Measurements from ENCODE around the gene RTF1. TPM values are rescaled to one million over a fixed set of nuclear protein-coding genes. Genes with fewer than 3 reads are reported as not detected.

The RTF1 gene
- total RNA-seq, 1 experiment from 2014 or later, result 49.5 TPM

DNA sequence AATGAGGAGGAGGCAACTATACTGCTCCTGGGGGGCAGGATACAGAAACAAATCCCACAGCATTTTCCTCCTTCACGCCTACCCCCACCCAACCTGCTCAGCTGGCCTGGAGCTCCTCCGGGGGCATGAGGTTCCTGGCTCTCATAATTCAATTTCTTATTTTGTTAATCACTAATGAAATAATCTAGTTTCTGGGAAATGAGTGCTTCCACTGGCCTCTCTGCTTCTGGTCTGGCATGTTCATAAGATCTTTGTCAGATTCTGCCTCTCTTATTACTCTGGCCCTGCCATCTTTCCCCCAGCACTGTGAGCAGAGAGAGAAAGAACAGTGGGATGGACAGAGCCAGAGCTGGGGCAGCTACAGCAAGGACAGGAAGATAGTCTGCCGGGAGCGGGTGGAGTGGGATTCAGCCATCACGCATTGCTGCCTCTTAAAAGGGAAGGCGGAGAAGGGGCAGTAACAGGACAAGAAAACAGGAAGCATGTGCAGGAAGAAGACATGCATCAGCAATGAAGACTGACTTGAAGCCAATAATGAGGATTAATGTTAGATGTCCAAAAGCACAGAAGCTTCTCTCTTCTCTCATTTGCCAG is 113.6 kb downstream of the RTF1 start:
- no peak overlapping the region for H3K23ac ChIP-seq (ENCODE audit: insufficient read length, low read depth, low read length)
- H3K9me3 Mint-ChIP-seq, result no peaks in the 10 kb centered on the region
- H3K56ac ChIP-seq (ENCODE audit: insufficient read length, low read depth, low read length), result no peak overlapping the region
- no peaks in the 10 kb centered on the region for H3K27me3 Mint-ChIP-seq (ENCODE audit: low read depth)
- H2AFZ ChIP-seq (ENCODE audit: low read length), result no peak overlapping the region
- TF ChIP-seq CTCF (conservative IDR thresholded peaks at IDR 0.05), result no peak
- H3K14ac ChIP-seq (ENCODE audit: insufficient read depth, low read length), result no peak overlapping the region
- no peak overlapping the region for H3K9ac ChIP-seq (ENCODE audit: extremely low read depth, insufficient read length, low read length)
- H3K9me3 ChIP-seq (ENCODE audit: control insufficient read depth, low read depth, low read length), result no peaks in the 10 kb centered on the region
- H2BK15ac ChIP-seq (ENCODE audit: low read depth, low read length), result no peak overlapping the region
- H3K4me2 ChIP-seq (ENCODE audit: insufficient read depth, insufficient read length, low read length), result no peak overlapping the region
- H2BK120ac ChIP-seq (ENCODE audit: low read depth, low read length, poor library complexity, severe bottlenecking), result no peak overlapping the region
- DNase-seq, result no peak
- H2AK5ac ChIP-seq (ENCODE audit: insufficient read length, low read length), result no peak overlapping the region
- H3K4me1 ChIP-seq (ENCODE audit: insufficient read depth, low read length), result no peaks in the 10 kb centered on the region
- H3K4ac ChIP-seq (ENCODE audit: low read depth, low read length), result no peak overlapping the region
- H2BK5ac ChIP-seq (ENCODE audit: insufficient read length, low read length), result no peak overlapping the region
- H3K4me1 Mint-ChIP-seq, result no peaks in the 10 kb centered on the region
- H3K36me3 Mint-ChIP-seq (ENCODE audit: insufficient read depth in 1 of 3, low read depth in 3 of 3), result peaks cover 33 to 86% (median 69%) of the 10 kb centered on the region in 3 experiments; a peak in 6 of 7 replicates
- H4K8ac ChIP-seq (replicated peaks; ENCODE audit: insufficient read length, low read depth, low read length), result no peak overlapping the region
- H3K79me1 ChIP-seq (ENCODE audit: insufficient read depth, low read depth, low read length, poor library complexity, severe bottlenecking), result no peaks in the 10 kb centered on the region
- no peak overlapping the region for H2BK20ac ChIP-seq (ENCODE audit: low read depth, low read length, poor library complexity, severe bottlenecking)
- no peak overlapping the region for H4K91ac ChIP-seq (ENCODE audit: insufficient read length, low read depth, low read length)
- H2BK12ac ChIP-seq (ENCODE audit: insufficient read length, low read depth, low read length), result no peak overlapping the region
- no peaks in the 10 kb centered on the region for H4K20me1 ChIP-seq (ENCODE audit: control insufficient read depth, insufficient read depth, insufficient read length)
- no peak overlapping the region for H3K18ac ChIP-seq (ENCODE audit: insufficient read length, low read depth, low read length)
- no peaks in the 10 kb centered on the region for H3K79me2 ChIP-seq (ENCODE audit: insufficient read depth, low read length)
- H3K27me3 ChIP-seq (ENCODE audit: insufficient read depth, low read length), result no peaks in the 10 kb centered on the region
- H3T11ph ChIP-seq (ENCODE audit: low read length), result no peak overlapping the region
- H3K27ac ChIP-seq (ENCODE audit: insufficient read length, low read depth, low read length), result no peak overlapping the region
- H3K4me3 Mint-ChIP-seq, result no peak overlapping the region
- H3K23me2 ChIP-seq (ENCODE audit: insufficient read length, low read depth, low read length, poor library complexity, severe bottlenecking), result no peaks in the 10 kb centered on the region
- no peak overlapping the region for H4K5ac ChIP-seq (ENCODE audit: insufficient read length, low read depth, low read length)
- WGBS (ENCODE audit: extremely low coverage, insufficient read length, low lambda C conversion rate), result no CpG with 5 or more reads among the region's 6 CpGs
- no peak overlapping the region for H3K27ac Mint-ChIP-seq

Other genes starting within 250 kb of the RTF1 start
- not detected in 2 replicates for gene EXD1, start 186.3 kb upstream of the RTF1 start, total RNA-seq (2021)
- gene CHP1, start 185.8 kb upstream of the RTF1 start, total RNA-seq (2021), result 87.0 and 97.7 TPM in 2 replicates
- 30.9 and 33.3 TPM in 2 replicates for gene OIP5, start 84.5 kb upstream of the RTF1 start, total RNA-seq (2021)
- 157 and 158 TPM in 2 replicates for gene NUSAP1, start 84.2 kb upstream of the RTF1 start, total RNA-seq (2021)
- 15.5 and 17.3 TPM in 2 replicates for gene NDUFAF1, start 14.6 kb upstream of the RTF1 start, total RNA-seq (2021)
- gene ITPKA, start 76.8 kb downstream of the RTF1 start, total RNA-seq (2021), result 0.77 and 0.99 TPM in 2 replicates
- gene LTK, start 96.7 kb downstream of the RTF1 start, total RNA-seq (2021), result 0.31 TPM in 2 replicates
- 73.5 and 74.5 TPM in 2 replicates for gene RPAP1, start 127.2 kb downstream of the RTF1 start, total RNA-seq (2021)
- 118 and 124 TPM in 2 replicates for gene TYRO3, start 142.1 kb downstream of the RTF1 start, total RNA-seq (2021)
- gene MGA, start 243.3 kb downstream of the RTF1 start, total RNA-seq (2021), result 57.3 and 62.7 TPM in 2 replicates